H1 (cell line): ENCODE measurements around the gene CEP83. TPM values are rescaled to one million over a fixed set of nuclear protein-coding genes. Genes with fewer than 3 reads are reported as not detected.

ENCODE experiments used
- BRCA1 ChIP-seq: IDR thresholded peaks from 2 replicates; pipeline ENCODE4 v1.6.1; 2012; ENCODE audit warnings: low read depth, low read length, improper control_type of control experiment
- CBX5 ChIP-seq: fragments of 300-800, 300-1000 bp; sonication (generic); IDR thresholded peaks from 2 replicates; pipeline ENCODE4 v1.7.1; 2016; ENCODE audit warnings: antibody characterized with exemption, low read length, low read depth
- CHD7 ChIP-seq: fragments of 300-600 bp; sonication (generic); IDR thresholded peaks from 2 replicates; pipeline ENCODE4 v1.7.1; 2012; ENCODE audit warnings: low read length, moderate library complexity, mild to moderate bottlenecking, inconsistent platforms; ENCODE audit not compliant: insufficient replicate concordance
- EP300 ChIP-seq, 2 experiments: IDR thresholded peaks; 1 replicate in 1 of 2; 2 replicates in 1 of 2; pipeline ENCODE4 v1.6.1; 2011 to 2012; ENCODE audit warnings: low read depth in 2 of 2, low read length in 2 of 2, mild to moderate bottlenecking in 2 of 2, borderline replicate concordance in 1 of 2, inconsistent platforms in 1 of 2, moderate library complexity in 1 of 2
- EZH2 ChIP-seq: fragments of 200-600 bp; sonication (generic); IDR thresholded peaks from 2 replicates; pipeline ENCODE4 v1.7.1; 2012; ENCODE audit warnings: low read depth, mild to moderate bottlenecking, moderate library complexity, low read length, inconsistent platforms; ENCODE audit not compliant: severe bottlenecking
- FOSL1 ChIP-seq: IDR thresholded peaks from 2 replicates; pipeline ENCODE4 v1.6.1; 2011; ENCODE audit warnings: mild to moderate bottlenecking, low read depth, low read length, moderate library complexity; ENCODE audit not compliant: insufficient read depth
- GABPA ChIP-seq: IDR thresholded peaks from 2 replicates; pipeline ENCODE4 v1.6.1; 2011; ENCODE audit warnings: mild to moderate bottlenecking, low read length, moderate library complexity, borderline replicate concordance; ENCODE audit not compliant: insufficient read depth
- JUN ChIP-seq: IDR thresholded peaks from 2 replicates; pipeline ENCODE4 v1.6.1; 2011; ENCODE audit warnings: low read depth, mild to moderate bottlenecking, improper control_type of control experiment, low read length
- RNF2 ChIP-seq: fragments of 200-900, 300-1000 bp; sonication (generic); IDR thresholded peaks from 2 replicates; pipeline ENCODE4 v1.7.1; 2016; ENCODE audit warnings: borderline replicate concordance, low read depth, mild to moderate bottlenecking, antibody characterized with exemption, low read length; ENCODE audit not compliant: poor library complexity, severe bottlenecking; ENCODE audit errors: missing control alignments
- SAP30 ChIP-seq: fragments of 300-600 bp; sonication (generic); IDR thresholded peaks from 2 replicates; pipeline ENCODE4 v1.7.1; 2012; ENCODE audit warnings: low read length, moderate library complexity, mild to moderate bottlenecking, inconsistent platforms; ENCODE audit not compliant: insufficient read depth, insufficient replicate concordance
- SIRT6 ChIP-seq: IDR thresholded peaks from one replicate; pipeline ENCODE4 v1.7.1; 2012; ENCODE audit warnings: low read length, inconsistent platforms
- polyA plus RNA-seq, 7 experiments: library from polyadenylated mRNA; depleted of rRNA in 3 of 7; stranded (reverse) in 5 of 7; unstranded in 2 of 7; fragments of >200 nt in 5 of 7; fragments of 200-250 nt in 2 of 7; gene quantifications; 1 replicate in 5 of 7; 2 replicates in 1 of 7; 4 replicates in 1 of 7; pipeline versions ENCODE4 v1.2.1 to v1.2.3, GENCODE V29; 2011 to 2013; ENCODE audit warnings: missing spikeins in 2 of 7, mixed read lengths in 2 of 7
- total RNA-seq: library from RNA; stranded (reverse); fragmentation: NEBNext Ultra II Directional; extraction: Animal tissue kit (Norgen Biotek cat#: 25700); gene quantifications from 2 replicates; pipeline ENCODE4 v1.2.1, GENCODE V29; 2021

The CEP83 gene
- total and polyA plus RNA-seq, 2 of the 8 experiments (the other 6 are each of a cell fraction or from before 2014, with no cell fraction given), result 6.0 to 25.8 TPM

GRCh38 chr12:94261119-94261518, 198.5 kb downstream of the CEP83 start (continued):
- peak; percentile 46 for TF ChIP-seq CHD7
- no peak for TF ChIP-seq RNF2
- TF ChIP-seq GABPA, result no peak
- TF ChIP-seq EZH2, result no peak
- peak in 1 of 2 experiments; percentile 69; a peak in 1 of 3 replicates for TF ChIP-seq EP300 (IDR thresholded peaks at IDR 0.05; ENCODE audit: borderline replicate concordance in 1 of 2, low read depth in 2 of 2, low read length in 2 of 2)
- no peak for TF ChIP-seq CBX5
- no peak for TF ChIP-seq FOSL1
- no peak for TF ChIP-seq BRCA1
- no peak for TF ChIP-seq SAP30
- TF ChIP-seq SIRT6, result no peak
- no peak for TF ChIP-seq JUN
